Stimulated activated naive CD8-positive, alpha-beta T cell treated with anti-CD3 and anti-CD28 coated beads, Interleukin-15, Interleukin-2, amounts not matched to agents 100 ng/mL and 50 ng/mL, for 24 hours (primary cell): ENCODE results near the gene TMEM41B.
"Not testable (repeated sequence)": the region's sequence is repeated elsewhere in the genome, so short reads cannot be mapped to it uniquely, and the experiment has no call there.

Experiments used
- H3K27ac Mint-ChIP-seq: one replicate; pipeline ENCODE4 v1.8.0; 2021; ENCODE audit warnings: mild to moderate bottlenecking, mixed read lengths
- H3K27me3 Mint-ChIP-seq: one replicate; pipeline ENCODE4 v1.8.0; 2021; ENCODE audit warnings: mixed read lengths
- H3K36me3 Mint-ChIP-seq: one replicate; pipeline ENCODE4 v1.8.0; 2021; ENCODE audit warnings: low read depth, mixed read lengths
- H3K4me1 Mint-ChIP-seq: one replicate; pipeline ENCODE4 v1.8.0; 2021; ENCODE audit warnings: low read depth, mixed read lengths
- H3K4me3 Mint-ChIP-seq: one replicate; pipeline ENCODE4 v1.8.0; 2021; ENCODE audit warnings: mild to moderate bottlenecking, mixed read lengths
- H3K9me3 Mint-ChIP-seq: one replicate; pipeline ENCODE4 v1.8.0; 2021; ENCODE audit warnings: mixed read lengths

Gene TMEM41B, protein sequence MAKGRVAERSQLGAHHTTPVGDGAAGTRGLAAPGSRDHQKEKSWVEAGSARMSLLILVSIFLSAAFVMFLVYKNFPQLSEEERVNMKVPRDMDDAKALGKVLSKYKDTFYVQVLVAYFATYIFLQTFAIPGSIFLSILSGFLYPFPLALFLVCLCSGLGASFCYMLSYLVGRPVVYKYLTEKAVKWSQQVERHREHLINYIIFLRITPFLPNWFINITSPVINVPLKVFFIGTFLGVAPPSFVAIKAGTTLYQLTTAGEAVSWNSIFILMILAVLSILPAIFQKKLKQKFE

GRCh38 chr11:9314291-9315077 is at the start of gene TMEM41B:
TSS of gene TMEM41B (minus strand) at chr11:9314593. CDS start at chr11:9314441, 152 bp downstream.
- H3K27ac Mint-ChIP-seq: peak within 1 kb of the TSS; percentile 98
- H3K27me3 Mint-ChIP-seq: no peaks in the 10 kb centered on the region
- H3K4me1 Mint-ChIP-seq: peaks cover 38% of the 10 kb centered on the region
- no peaks in the 10 kb centered on the region for H3K9me3 Mint-ChIP-seq
- peak within 1 kb of the TSS; percentile 98 for H3K4me3 Mint-ChIP-seq
- H3K36me3 Mint-ChIP-seq: no peaks in the 10 kb centered on the region

DNA sequence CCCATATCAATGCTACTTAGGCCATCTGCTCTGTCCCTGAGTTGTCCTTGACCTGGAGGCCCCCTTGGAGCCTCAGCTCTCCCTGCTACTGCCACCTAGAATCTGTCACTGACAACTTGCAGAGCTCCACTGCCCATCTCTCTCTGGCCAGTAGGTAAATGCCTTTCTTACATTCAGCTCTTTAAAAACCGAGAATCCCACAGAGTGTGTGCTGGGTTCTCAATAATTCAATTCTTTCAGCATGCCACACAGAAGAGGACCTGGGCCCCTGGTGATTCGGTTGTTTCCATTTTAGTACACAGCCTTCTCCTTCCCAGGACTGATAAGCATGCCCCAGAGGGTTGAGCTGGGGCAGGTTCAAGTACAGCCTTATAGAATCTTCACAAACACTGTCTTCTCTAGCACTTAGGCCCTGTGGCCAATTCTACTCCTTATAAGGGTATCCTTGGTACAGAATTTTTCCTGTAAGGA is 48.0 kb upstream of the TMEM41B start:
- Mint-ChIP-seq H3K36me3 (no peaks in the 10 kb centered on the region), H3K4me1 (peaks cover 40% of the 10 kb centered on the region), H3K27me3 (no peaks in the 10 kb centered on the region), H3K9me3 (no peaks in the 10 kb centered on the region), H3K27ac (peak overlapping the region; percentile 57), H3K4me3 (no peak overlapping the region)

DNA sequence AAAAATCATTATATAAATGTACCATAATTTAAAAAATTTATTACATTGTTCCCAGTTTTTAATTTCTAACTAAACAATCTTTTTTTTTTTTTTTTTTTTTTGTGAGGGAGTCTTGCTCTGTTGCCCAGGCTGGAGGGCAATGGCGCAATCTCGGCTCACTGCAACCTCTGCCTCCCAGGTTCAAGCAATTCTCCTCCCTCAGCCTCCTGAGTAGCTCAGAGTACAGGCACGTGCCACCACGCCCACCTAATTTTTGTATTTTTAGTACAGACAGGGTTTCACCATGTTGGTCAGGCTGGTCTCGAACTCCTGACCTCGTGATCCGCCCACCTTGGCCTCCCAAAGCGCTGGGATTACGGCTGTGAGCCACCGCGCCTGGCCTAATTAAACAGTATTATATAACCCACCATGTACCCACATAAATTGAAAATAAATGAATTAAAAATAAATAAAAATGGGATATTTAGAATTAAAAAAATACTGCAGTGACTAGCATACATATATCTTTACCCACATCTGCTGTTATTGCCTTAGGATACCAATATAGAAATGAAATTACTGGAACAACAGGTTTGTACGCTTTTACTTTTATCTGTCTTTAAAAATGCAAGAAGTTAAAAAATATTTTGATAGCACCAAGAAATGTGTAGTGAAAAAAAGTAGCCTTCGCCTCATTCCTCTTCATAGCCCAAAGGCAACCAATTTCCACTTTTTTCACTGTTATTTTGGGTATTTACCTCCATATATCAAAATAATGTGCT is 46.6 kb upstream of the TMEM41B start:
- H3K27me3 Mint-ChIP-seq, H3K36me3 Mint-ChIP-seq, H3K9me3 Mint-ChIP-seq, H3K4me3 Mint-ChIP-seq: not testable (repeated sequence)
- peak overlapping the region; percentile 13 for H3K27ac Mint-ChIP-seq
- peaks cover 40% of the 10 kb centered on the region for H3K4me1 Mint-ChIP-seq

GRCh38 chr11:9357041-9357440 is 42.6 kb upstream of the TMEM41B start:
- no peaks in the 10 kb centered on the region for H3K9me3 Mint-ChIP-seq
- H3K27me3 Mint-ChIP-seq: no peaks in the 10 kb centered on the region
- H3K27ac Mint-ChIP-seq: no peak overlapping the region

GRCh38 chr11:9351321-9351881 is 37.0 kb upstream of the TMEM41B start:
- Mint-ChIP-seq H3K27me3 (no peaks in the 10 kb centered on the region), H3K4me3 (no peak overlapping the region), H3K9me3 (no peaks in the 10 kb centered on the region), H3K4me1 (peaks cover 11% of the 10 kb centered on the region), H3K36me3 (no peaks in the 10 kb centered on the region), H3K27ac (no peak overlapping the region)

More at GRCh38 chr11:9357041-9357440, 42.6 kb upstream of the TMEM41B start:
- Mint-ChIP-seq H3K4me1 (peaks cover 7% of the 10 kb centered on the region), H3K36me3 (no peaks in the 10 kb centered on the region), H3K4me3 (no peak overlapping the region)

GRCh38 chr11:9347779-9348178 is 33.4 kb upstream of the TMEM41B start:
- not testable (repeated sequence) for H3K27ac Mint-ChIP-seq, H3K27me3 Mint-ChIP-seq, H3K4me3 Mint-ChIP-seq, H3K36me3 Mint-ChIP-seq, H3K9me3 Mint-ChIP-seq
- H3K4me1 Mint-ChIP-seq: peaks cover 11% of the 10 kb centered on the region

DNA sequence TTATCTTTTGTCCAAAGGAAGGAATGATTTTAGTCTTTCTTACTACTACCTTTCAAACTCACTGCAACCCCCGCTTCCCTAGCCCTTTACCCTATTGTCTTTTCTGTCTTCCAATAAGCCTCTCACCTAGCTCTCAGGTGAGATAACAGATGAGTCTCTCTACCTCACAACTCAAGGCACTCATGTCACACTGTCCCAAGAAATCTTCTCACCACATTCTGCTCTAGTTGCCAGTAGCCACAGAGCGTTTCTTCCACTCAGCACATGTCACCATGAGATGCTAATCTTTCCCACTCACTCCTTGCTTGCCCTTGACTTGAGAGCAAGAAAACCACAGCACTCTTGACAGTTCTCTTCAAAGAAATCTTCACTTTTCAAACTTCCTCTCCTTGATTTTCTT is 32.7 kb upstream of the TMEM41B start:
- Mint-ChIP-seq H3K4me1 (peaks cover 11% of the 10 kb centered on the region), H3K9me3 (no peaks in the 10 kb centered on the region), H3K27ac (no peak overlapping the region), H3K36me3 (no peaks in the 10 kb centered on the region), H3K27me3 (no peaks in the 10 kb centered on the region), H3K4me3 (no peak overlapping the region)

- Mint-ChIP-seq H3K36me3 (no peaks in the 10 kb centered on the region), H3K4me3 (no peak overlapping the region), H3K4me1 (peaks cover 11% of the 10 kb centered on the region), H3K27me3 (no peaks in the 10 kb centered on the region), H3K9me3 (no peaks in the 10 kb centered on the region), H3K27ac (no peak overlapping the region)
These were observed 29.8 kb upstream of the TMEM41B start for GRCh38 chr11:9344061-9344680.

DNA sequence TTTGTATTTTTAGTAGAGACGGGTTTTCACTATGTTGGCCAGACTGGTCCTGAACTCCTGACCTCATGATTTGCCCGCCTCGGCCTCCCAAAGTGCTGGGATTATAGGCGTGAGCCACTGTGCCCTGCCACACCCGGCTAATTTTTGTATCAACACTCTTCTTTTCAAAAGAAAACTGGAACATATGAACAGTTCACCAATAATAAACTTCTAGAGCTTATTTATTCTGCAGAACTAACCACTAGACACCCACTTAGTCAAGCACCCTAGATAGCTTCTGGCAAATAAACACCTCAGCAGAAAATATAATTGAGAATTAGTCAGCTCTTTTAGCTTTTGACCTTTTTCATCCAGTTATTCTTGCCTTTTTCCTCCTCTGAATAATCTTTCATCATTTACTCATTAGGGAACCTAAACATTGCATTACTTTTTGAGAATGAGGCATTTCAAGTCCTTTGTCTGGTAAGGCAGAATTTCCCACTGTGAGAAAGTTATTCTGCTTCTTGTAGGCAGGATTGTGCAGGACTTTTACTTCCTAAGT is 27.3 kb upstream of the TMEM41B start:
- no peak overlapping the region for H3K4me3 Mint-ChIP-seq
- no peaks in the 10 kb centered on the region for H3K27me3 Mint-ChIP-seq
- H3K36me3 Mint-ChIP-seq: no peaks in the 10 kb centered on the region
- no peaks in the 10 kb centered on the region for H3K9me3 Mint-ChIP-seq
- H3K27ac Mint-ChIP-seq: no peak overlapping the region
- H3K4me1 Mint-ChIP-seq: no peaks in the 10 kb centered on the region

- peaks cover 6% of the 10 kb centered on the region for H3K4me1 Mint-ChIP-seq
- H3K27ac Mint-ChIP-seq: no peak overlapping the region
- no peak overlapping the region for H3K4me3 Mint-ChIP-seq
- H3K27me3 Mint-ChIP-seq: no peaks in the 10 kb centered on the region
- H3K9me3 Mint-ChIP-seq: no peaks in the 10 kb centered on the region
- H3K36me3 Mint-ChIP-seq: no peaks in the 10 kb centered on the region
These were observed 18.3 kb upstream of the TMEM41B start for GRCh38 chr11:9332655-9333054.

GRCh38 chr11:9330387-9331384 is 16.3 kb upstream of the TMEM41B start:
- no peak overlapping the region for H3K27ac Mint-ChIP-seq
- H3K36me3 Mint-ChIP-seq: no peaks in the 10 kb centered on the region
- peaks cover 6% of the 10 kb centered on the region for H3K4me1 Mint-ChIP-seq
- H3K9me3 Mint-ChIP-seq: no peaks in the 10 kb centered on the region
- H3K27me3 Mint-ChIP-seq: no peaks in the 10 kb centered on the region
- no peak overlapping the region for H3K4me3 Mint-ChIP-seq

DNA sequence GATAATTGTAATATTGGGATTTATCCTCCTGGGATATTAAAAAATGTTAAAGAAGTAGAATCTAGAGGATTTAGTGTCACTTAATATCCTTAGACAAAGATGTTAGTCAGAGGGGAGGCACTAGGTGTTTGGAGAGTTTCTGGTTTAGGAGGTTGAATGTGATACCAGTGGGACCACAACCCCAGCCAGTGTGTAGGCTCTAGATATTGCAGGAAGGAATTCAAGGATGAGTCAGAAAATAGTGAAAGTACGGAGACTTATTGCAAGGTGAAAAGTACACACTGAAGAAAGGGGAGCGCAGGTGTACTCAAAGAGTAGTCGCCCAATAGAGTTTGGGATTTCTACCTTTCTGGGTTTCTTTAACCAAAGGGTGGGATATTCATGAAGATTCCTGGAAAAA is 5.7 kb upstream of the TMEM41B start:
- H3K4me1 Mint-ChIP-seq: peaks cover 9% of the 10 kb centered on the region
- H3K4me3 Mint-ChIP-seq: no peak overlapping the region
- no peaks in the 10 kb centered on the region for H3K9me3 Mint-ChIP-seq
- peaks cover 4% of the 10 kb centered on the region for H3K27me3 Mint-ChIP-seq
- no peaks in the 10 kb centered on the region for H3K36me3 Mint-ChIP-seq
- no peak overlapping the region for H3K27ac Mint-ChIP-seq

GRCh38 chr11:9319377-9320001 is 5.1 kb upstream of the TMEM41B start:
- not testable (repeated sequence) for H3K36me3 Mint-ChIP-seq, H3K27me3 Mint-ChIP-seq, H3K27ac Mint-ChIP-seq, H3K4me3 Mint-ChIP-seq, H3K9me3 Mint-ChIP-seq
- H3K4me1 Mint-ChIP-seq: peaks cover 13% of the 10 kb centered on the region
